ENCODE measurements around the gene CUL5.

DNA sequence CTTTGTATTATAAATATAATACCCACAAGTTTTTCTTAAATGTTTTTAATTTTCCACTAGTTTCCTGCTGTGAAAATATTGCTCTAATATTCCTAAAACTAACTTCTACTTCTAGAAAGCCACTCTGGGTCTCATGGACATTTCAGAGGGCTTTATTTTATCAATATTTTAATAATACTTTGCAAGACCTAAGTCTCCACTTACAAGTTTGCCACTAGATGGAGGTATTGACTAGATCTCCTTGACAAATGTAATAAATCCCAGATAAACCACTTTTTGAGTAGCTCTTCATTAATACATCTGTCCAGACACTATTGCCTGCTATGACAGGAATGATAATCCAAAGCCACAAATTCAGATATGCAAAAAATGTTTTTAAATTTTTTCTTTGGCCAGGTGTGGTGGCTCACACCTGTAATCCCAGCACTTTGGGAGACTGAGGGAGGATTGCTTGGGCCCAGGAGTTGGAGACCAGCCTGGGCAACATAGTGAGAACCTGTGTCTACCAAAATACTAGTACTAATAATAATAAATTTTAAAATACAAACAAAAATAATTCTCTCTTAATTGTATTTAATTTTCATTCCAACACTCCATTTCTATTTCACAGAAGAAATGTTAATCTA, 109.2 kb downstream of the CUL5 start:
- peak; percentile 48 for TF ChIP-seq CTCF (IDR thresholded peaks at IDR 0.05; ENCODE audit: insufficient read depth, low read length, poor library complexity, severe bottlenecking)
- TF ChIP-seq EZH2phosphoT487 (conservative IDR thresholded peaks at IDR 0.05; ENCODE audit: low read length) = no peak
